ENCODE results near the gene TTF1.

DNA sequence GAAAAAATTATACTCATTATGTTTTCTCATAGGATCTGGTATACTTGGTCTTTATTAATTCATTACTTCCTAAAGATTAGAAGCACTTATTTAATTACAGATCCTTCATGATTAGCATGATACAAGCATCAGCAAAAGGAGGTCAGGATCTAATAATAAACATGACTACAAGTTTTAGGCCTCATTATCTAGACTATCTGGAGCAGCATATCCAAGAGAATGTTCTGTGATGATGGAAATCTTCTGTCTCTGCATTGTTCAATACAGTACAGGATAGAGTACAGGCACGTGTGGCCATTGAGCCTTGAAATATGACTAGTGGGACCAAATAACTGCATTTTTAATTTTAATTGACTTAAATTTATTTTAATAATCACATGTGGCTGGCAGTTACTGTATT lies 73.1 kb downstream of the TTF1 start:
- TF ChIP-seq CTCF (IDR thresholded peaks at IDR 0.05) (no peak), POLR2AphosphoS5 (IDR thresholded peaks at IDR 0.05) (no peak)
